Measurements from ENCODE around the gene GGA1. TPM values are rescaled to one million over a fixed set of nuclear protein-coding genes. Genes with fewer than 3 reads are reported as not detected.

The GGA1 gene
- total and polyA plus RNA-seq, 9 of the 15 experiments (the other 6 are each of a cell fraction or from before 2014, with no cell fraction given): 1.5 to 69.5 (median 31.6) TPM

DNA sequence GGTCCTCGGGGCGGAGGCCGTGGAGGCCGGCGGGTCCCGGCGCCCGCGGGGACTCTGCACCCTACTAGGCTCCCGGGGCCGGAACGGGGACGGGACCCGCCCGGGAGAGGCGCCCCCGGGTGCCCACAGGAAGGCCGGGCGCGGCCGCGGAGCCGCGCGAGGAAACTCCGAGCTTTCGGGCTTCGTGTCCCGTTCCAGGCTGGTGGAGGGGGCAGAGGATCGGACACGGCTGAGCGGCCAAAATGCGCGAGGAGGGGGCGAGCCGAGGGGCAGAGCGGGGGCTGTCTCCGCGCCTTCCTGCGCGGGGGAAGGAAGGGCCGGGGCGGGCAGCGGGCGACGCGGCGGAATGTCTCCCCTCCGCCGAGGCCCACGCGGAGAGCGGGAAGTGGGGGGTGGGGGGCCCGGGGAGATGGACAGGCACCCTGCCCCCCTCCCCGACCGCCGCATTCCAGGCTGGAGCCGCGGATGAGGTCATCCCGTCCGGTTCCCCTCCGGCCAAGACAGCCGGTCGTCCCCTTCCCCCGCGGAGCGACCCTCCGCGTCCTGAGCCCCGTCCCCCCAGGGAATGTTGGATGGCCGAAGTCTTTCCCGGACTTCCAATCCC, 47.9 kb upstream of the GGA1 start (continued):
- TF ChIP-seq ZNF586 (CRISPR knock-in tag; conservative IDR thresholded peaks at IDR 0.05) (no peak), NEUROD1 (IDR thresholded peaks at IDR 0.05; ENCODE audit: borderline replicate concordance, low read depth, low read length, partially characterized antibody) (no peak), ZNF444 (CRISPR knock-in tag; IDR thresholded peaks at IDR 0.05) (no peak), KDM2B (CRISPR knock-in tag; IDR thresholded peaks at IDR 0.05) (no peak), STAT5A (IDR thresholded peaks at IDR 0.05; ENCODE audit: borderline replicate concordance, low read length) (no peak), BCOR (IDR thresholded peaks at IDR 0.05) (no peak), CHCHD3 (CRISPR knock-in tag; IDR thresholded peaks at IDR 0.05) (no peak), RBM15 (IDR thresholded peaks at IDR 0.05; ENCODE audit: insufficient read depth, low read length) (no peak), CHD1 (IDR thresholded peaks at IDR 0.05; ENCODE audit: low read length) (peak; percentile 18), PHB (CRISPR knock-in tag; IDR thresholded peaks at IDR 0.05) (no peak), KDM5B (IDR thresholded peaks at IDR 0.05; ENCODE audit: insufficient replicate concordance, low read depth, low read length) (no peak), ARID2 (IDR thresholded peaks at IDR 0.05) (no peak), DNMT1 (IDR thresholded peaks at IDR 0.05) (no peak), TEAD1 (CRISPR knock-in tag; IDR thresholded peaks at IDR 0.05) (peak in 1 of 2 experiments; percentile 75; a peak in 1 of 4 replicates), U2AF1 (optimal IDR thresholded peaks at IDR 0.05; ENCODE audit: low read depth, low read length) (no peak), HDAC3 (IDR thresholded peaks at IDR 0.05; ENCODE audit: borderline replicate concordance, partially characterized antibody) (no peak), RBFOX2 (IDR thresholded peaks at IDR 0.05; ENCODE audit: low read depth, low read length) (peak; percentile 65), SETDB1 (IDR thresholded peaks at IDR 0.05; ENCODE audit: low read length) (no peak)
- TF ChIP-seq, protein P1, sequence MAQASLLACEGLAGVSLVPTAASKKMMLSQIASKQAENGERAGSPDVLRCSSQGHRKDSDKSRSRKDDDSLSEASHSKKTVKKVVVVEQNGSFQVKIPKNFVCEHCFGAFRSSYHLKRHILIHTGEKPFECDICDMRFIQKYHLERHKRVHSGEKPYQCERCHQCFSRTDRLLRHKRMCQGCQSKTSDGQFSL (CRISPR knock-in tag; IDR thresholded peaks at IDR 0.05): no peak
- TF ChIP-seq, protein P1 (tag; IDR thresholded peaks at IDR 0.05): peak in 1 of 2 experiments; percentile 16; a peak in 1 of 4 replicates
- TF ChIP-seq, protein P2, sequence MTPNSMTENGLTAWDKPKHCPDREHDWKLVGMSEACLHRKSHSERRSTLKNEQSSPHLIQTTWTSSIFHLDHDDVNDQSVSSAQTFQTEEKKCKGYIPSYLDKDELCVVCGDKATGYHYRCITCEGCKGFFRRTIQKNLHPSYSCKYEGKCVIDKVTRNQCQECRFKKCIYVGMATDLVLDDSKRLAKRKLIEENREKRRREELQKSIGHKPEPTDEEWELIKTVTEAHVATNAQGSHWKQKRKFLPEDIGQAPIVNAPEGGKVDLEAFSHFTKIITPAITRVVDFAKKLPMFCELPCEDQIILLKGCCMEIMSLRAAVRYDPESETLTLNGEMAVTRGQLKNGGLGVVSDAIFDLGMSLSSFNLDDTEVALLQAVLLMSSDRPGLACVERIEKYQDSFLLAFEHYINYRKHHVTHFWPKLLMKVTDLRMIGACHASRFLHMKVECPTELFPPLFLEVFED (CRISPR knock-in tag; conservative IDR thresholded peaks at IDR 0.05): no peak
- TF ChIP-seq, protein P3, sequence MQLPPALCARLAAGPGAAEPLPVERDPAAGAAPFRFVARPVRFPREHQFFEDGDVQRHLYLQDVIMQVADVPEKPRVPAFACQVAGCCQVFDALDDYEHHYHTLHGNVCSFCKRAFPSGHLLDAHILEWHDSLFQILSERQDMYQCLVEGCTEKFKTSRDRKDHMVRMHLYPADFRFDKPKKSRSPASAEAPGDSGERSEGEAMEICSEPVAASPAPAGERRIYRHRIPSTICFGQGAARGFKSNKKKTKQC (CRISPR knock-in tag; IDR thresholded peaks at IDR 0.05): no peak
- TF ChIP-seq, protein P4, sequence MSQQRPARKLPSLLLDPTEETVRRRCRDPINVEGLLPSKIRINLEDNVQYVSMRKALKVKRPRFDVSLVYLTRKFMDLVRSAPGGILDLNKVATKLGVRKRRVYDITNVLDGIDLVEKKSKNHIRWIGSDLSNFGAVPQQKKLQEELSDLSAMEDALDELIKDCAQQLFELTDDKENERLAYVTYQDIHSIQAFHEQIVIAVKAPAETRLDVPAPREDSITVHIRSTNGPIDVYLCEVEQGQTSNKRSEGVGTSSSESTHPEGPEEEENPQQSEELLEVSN (IDR thresholded peaks at IDR 0.05; ENCODE audit: borderline replicate concordance in 1 of 2, extremely low read depth in 1 of 2, insufficient read depth in 1 of 2, insufficient read length in 1 of 2, low read depth in 1 of 2, low read length in 1 of 2, poor library complexity in 1 of 2, severe bottlenecking in 1 of 2): peak in 1 of 2 experiments; percentile 55
- TF ChIP-seq, protein P5, sequence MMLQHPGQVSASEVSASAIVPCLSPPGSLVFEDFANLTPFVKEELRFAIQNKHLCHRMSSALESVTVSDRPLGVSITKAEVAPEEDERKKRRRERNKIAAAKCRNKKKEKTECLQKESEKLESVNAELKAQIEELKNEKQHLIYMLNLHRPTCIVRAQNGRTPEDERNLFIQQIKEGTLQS (IDR thresholded peaks at IDR 0.05): peak; percentile 73
- TF ChIP-seq, protein P5 (CRISPR knock-in tag; conservative IDR thresholded peaks at IDR 0.05): no peak

Data from K562 (cell line).